Type B pancreatic cell (in vitro differentiated cells): ENCODE results near the gene PSMC1. TPM values are rescaled to one million over a fixed set of nuclear protein-coding genes. Genes with fewer than 3 reads are reported as not detected.

Experiments
- DNase-seq: peaks from one replicate; pipeline ENCODE4 v3.0.0; 2021; ENCODE audit warnings: mixed read lengths; ENCODE audit not compliant: unreplicated experiment; ENCODE audit errors: extremely low spot score
- H3K27ac Mint-ChIP-seq: 2 replicates; pipeline ENCODE4 v1.8.0; 2021; ENCODE audit warnings: mild to moderate bottlenecking, mixed read lengths
- H3K27me3 Mint-ChIP-seq: 2 replicates; pipeline ENCODE4 v1.8.0; 2021; ENCODE audit warnings: mixed read lengths
- H3K36me3 Mint-ChIP-seq: 2 replicates; pipeline ENCODE4 v1.8.0; 2021; ENCODE audit warnings: mixed read lengths
- H3K4me1 Mint-ChIP-seq: one replicate; pipeline ENCODE4 v1.8.0; 2021; ENCODE audit warnings: mixed read lengths; ENCODE audit not compliant: unreplicated experiment
- H3K4me3 Mint-ChIP-seq: 2 replicates; pipeline ENCODE4 v1.8.0; 2021; ENCODE audit warnings: mild to moderate bottlenecking, mixed read lengths
- H3K9me3 Mint-ChIP-seq: 2 replicates; pipeline ENCODE4 v1.8.0; 2021; ENCODE audit warnings: mixed read lengths
- total RNA-seq: library from RNA; stranded (reverse); gene quantifications from 2 replicates; pipeline ENCODE4 v1.2.1, GENCODE V29; 2021; ENCODE audit warnings: low replicate concordance
- TF ChIP-seq, protein P1 (sequence below): fragments of 200-600 bp; sonication (generic); conservative IDR thresholded peaks from 2 replicates; pipeline ENCODE4 v1.5.0; 2021; ENCODE audit warnings: antibody characterized with exemption, mild to moderate bottlenecking

The PSMC1 gene
- total RNA-seq, 1 donor from 2014 or later = 109 TPM

DNA sequence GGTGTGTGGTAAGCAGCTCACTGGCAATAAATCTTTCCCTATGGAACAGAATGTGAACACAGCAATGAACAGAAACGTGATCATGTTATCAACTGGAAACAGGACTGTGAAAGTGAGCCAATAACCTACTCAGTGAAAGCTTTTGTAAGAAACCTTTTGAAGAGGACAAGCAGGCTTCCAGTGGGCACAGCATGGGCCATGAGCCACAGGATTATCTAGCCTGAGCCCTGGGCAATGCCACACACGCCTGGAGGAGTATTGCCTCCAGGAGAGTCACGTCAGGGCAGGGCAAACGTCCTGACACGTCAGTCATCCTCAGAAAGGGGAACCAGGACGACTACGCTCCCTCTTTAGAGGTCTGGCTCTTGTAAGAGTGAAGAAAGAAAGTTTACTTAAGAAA lies 43.1 kb downstream of the PSMC1 start:
- DNase-seq = no peak
- TF ChIP-seq, protein P1, sequence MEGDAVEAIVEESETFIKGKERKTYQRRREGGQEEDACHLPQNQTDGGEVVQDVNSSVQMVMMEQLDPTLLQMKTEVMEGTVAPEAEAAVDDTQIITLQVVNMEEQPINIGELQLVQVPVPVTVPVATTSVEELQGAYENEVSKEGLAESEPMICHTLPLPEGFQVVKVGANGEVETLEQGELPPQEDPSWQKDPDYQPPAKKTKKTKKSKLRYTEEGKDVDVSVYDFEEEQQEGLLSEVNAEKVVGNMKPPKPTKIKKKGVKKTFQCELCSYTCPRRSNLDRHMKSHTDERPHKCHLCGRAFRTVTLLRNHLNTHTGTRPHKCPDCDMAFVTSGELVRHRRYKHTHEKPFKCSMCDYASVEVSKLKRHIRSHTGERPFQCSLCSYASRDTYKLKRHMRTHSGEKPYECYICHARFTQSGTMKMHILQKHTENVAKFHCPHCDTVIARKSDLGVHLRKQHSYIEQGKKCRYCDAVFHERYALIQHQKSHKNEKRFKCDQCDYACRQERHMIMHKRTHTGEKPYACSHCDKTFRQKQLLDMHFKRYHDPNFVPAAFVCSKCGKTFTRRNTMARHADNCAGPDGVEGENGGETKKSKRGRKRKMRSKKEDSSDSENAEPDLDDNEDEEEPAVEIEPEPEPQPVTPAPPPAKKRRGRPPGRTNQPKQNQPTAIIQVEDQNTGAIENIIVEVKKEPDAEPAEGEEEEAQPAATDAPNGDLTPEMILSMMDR = no peak
- Mint-ChIP-seq H3K4me3 (no peak overlapping the region), H3K4me1 (peaks cover 8% of the 10 kb centered on the region), H3K36me3 (peaks cover 12% of the 10 kb centered on the region), H3K27ac (no peak overlapping the region), H3K9me3 (no peaks in the 10 kb centered on the region), H3K27me3 (no peaks in the 10 kb centered on the region)

DNA sequence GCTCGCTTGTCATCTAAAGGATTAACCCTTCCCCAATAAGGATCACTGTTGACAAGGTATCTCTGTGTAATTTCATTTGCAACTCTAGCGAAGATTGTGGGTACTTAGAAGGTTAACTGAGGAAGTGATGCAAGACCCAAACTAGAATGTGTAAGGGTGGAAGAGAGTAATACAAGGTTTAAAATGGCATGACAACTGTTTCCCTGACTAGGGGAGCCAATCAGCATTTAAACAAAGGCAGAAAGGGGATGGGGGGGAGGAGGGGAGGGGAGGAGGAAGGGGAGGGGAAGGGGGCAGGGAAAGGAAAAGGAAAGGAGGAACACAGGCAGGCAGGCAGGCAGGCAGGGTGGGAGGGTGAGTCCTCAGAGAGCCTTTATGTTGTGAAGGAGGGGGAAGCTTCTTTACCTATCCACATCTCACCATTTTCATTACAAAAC lies 44.3 kb downstream of the PSMC1 start:
- Mint-ChIP-seq H3K4me1 (peaks cover 8% of the 10 kb centered on the region), H3K4me3 (no peak overlapping the region), H3K27me3 (no peaks in the 10 kb centered on the region), H3K9me3 (no peaks in the 10 kb centered on the region), H3K27ac (no peak overlapping the region), H3K36me3 (peaks cover 10% of the 10 kb centered on the region)
- TF ChIP-seq, protein P1 = no peak
- DNase-seq = no peak

DNA sequence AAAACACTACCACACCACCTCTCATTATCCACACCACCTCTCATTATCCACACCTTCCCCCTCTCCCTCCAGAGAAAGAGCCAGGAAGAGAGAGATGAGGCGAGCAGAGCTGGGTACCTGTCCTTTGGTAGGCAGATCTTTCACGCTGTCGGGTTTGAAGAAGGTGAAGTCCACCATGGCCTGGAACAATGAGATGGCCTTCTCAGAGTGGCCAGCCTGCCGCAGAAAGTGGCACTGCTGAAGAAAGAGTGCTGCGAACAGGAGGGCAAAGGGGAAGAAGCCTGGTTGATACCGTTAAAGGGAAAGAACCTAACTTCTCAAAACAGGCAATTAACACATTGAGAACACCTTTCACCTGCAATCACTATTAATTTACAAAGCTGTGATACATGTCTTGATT lies 44.8 kb downstream of the PSMC1 start:
- Mint-ChIP-seq H3K4me3 (no peak overlapping the region), H3K9me3 (no peaks in the 10 kb centered on the region), H3K27ac (no peak overlapping the region), H3K4me1 (peaks cover 8% of the 10 kb centered on the region), H3K27me3 (no peaks in the 10 kb centered on the region), H3K36me3 (peaks cover 10% of the 10 kb centered on the region)
- no peak for DNase-seq
- TF ChIP-seq, protein P1 = no peak

DNA sequence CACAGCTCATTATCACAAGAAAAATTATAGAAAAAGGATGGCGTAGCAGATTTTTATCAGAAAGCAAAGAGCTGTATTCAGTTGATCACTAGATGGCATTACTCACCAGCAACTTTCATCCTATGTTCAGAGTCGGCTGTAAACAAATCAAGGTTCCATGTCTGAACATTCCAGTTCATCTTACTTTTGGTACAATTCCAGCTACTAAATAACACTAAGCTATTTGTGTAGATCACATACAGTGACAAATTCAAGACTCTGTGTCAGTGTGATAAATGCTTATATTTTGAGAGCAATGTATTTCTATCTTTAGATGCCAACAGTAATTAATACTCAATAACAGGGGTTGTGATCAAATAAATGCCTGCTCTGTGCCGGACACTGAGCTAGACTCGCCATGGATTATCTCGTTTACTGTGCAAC lies 45.3 kb downstream of the PSMC1 start:
- Mint-ChIP-seq H3K9me3 (no peaks in the 10 kb centered on the region), H3K4me1 (peaks cover 8% of the 10 kb centered on the region)

DNA sequence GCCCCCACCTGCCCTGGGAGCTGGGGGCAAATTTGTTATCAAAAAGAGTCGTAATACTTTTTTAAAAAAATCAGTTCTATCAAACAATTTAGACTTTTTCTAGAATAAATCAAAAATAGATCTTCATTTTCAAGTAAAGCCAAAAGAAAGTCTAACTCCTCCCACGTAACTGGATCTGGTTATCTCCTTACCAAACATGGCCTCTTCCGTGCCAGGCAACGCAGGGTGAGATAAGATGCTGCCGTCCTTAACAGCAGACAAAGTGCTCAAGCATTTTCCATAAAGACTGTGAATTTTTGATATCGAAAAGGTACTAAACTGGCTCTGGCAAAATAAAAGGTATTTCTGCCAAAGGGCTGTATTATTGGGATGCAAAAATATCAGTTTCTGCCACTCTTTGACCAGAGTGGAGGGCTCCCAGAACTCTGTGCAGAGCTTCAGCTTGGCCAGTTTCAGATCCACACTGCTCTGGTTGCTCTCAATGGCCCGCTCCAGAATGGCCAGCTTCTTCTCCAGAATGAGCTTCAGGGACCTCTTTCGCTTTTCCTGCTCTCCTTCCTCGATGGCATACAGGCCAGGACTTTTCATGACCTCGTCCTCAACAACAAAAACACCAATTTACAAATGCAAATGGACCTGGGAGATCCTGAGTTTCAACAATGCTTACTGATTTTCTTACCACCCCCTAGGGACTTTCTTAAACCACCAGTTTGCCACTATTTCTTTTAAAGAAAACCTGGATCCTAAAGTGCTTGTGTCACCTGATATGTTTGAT lies 46.4 kb downstream of the PSMC1 start:
- no peaks in the 10 kb centered on the region for H3K9me3 Mint-ChIP-seq
- H3K27me3 Mint-ChIP-seq = no peaks in the 10 kb centered on the region
- DNase-seq = no peak
- peak overlapping the region; percentile 20 for H3K27ac Mint-ChIP-seq
- H3K4me1 Mint-ChIP-seq = peaks cover 8% of the 10 kb centered on the region
- no peak overlapping the region for H3K4me3 Mint-ChIP-seq
- TF ChIP-seq, protein P1 = no peak
- H3K36me3 Mint-ChIP-seq = peaks cover 10% of the 10 kb centered on the region

More for the DNA sequence above, 45.3 kb downstream of the PSMC1 start:
- H3K27me3 Mint-ChIP-seq = no peaks in the 10 kb centered on the region
- TF ChIP-seq, protein P1 = peak; percentile 68
- no peak for DNase-seq
- peaks cover 10% of the 10 kb centered on the region for H3K36me3 Mint-ChIP-seq
- H3K27ac Mint-ChIP-seq = peak overlapping the region; percentile 61
- no peak overlapping the region for H3K4me3 Mint-ChIP-seq
